NCI-H226 (cell line): ENCODE data around the gene SCCPDH.

ENCODE experiments used
- DNase-seq: peaks from one replicate; pipeline ENCODE4 v3.0.0-alpha.2; 2015

The SCCPDH gene

DNA sequence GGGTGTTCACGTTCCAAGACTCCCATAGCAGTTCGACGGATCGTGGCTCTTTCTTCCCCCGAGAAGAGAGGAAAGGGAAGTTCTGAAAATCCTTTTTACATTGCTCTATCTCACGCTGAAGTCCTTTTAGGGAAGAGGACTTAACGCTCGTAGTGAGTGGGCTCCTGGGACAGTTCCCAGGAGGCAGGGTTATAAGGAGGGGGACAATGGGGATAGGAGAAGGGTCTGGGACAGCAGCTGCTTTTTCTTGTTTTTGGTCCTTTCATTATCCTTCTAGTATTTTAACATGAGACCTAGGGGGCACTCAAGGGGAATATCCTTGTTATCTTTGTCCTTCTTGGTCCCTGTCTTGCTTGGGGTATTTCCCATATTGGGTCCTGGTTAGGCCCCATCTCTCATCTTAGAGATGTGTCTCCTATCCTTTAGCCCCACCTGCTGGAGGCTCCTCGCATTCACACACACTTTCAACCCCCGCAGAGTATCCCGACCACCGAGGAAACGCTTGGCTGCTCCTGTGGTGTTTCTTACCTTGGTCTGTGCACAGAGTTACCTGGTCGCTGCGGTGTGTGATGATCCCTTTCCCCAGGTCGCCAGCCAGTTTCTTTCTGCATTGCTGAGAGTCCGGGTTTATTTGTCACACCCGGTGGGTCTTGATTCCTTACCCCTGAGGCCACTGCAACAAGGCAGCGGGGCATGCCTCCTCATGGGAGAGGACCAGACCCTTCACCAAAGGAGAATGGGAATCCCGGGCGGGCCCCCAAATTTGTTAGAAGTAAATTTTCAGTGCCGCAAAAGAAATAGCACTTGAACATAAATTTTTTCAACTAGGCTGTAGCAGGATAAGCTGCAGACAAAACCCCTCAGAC lies 29.7 kb downstream of the SCCPDH start:
- DNase-seq: peak; percentile 17

DNA sequence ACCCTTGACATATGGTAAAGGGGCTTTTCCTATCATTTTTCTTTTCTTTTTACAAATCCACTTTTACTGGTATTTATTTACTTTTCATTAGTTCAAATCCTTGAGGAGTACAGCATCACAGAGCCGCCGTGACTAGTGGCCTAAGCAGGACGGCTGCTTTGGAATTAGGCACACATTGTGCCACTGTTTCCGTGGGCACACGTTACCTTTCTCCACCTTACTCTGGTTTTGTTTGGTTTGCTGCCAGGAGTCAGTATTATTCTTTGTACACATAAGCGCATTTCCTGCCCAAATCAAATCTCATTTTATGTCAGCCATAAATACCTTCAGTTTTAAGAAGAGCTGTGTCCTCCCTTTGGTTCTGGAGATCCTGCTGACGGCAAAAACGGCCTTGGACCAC lies 31.2 kb downstream of the SCCPDH start:
- DNase-seq: no peak

DNA sequence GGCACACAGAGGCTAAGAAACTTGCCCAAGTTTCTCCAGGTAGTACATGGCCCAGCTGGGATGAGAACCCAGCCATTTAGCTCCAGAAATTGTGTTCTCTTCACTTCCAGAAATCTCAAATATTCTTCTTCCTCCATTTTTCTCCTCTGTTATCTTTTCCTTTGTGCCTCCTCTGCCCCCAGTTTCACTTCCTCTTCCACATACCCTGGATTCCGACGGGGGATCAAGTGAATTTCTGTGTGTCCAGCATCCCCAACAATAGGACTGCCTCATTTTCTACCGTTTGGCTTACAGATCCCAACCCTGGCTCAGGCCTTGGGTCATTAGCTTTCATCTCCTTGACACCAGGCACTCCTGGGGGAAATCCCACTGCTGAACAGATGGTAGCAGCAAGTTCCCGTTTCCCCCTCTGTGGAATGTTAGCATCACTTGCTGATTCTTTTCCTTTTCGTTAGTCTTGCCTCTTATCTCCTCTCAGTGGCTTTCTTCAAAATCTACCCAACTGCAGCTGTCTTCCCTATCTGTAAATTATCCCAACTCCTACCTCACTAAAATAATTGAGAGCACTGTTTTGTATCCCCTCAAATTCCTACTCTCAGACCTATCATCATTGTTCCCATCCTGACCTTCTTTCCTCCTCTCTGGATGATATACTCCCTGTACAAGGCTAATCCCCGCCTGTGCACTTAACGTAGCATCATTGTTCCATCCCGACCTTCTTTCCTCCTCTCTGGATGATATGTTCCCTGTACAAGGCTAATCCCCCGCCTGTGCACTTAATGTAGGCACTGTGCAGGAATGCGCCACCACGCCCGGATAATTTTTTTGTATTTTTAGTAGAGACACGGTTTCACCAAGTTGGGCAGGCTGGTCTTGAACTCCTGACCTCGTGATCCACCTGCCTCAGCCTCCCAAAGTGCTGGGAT lies 36.5 kb downstream of the SCCPDH start:
- DNase-seq: no peak

DNA sequence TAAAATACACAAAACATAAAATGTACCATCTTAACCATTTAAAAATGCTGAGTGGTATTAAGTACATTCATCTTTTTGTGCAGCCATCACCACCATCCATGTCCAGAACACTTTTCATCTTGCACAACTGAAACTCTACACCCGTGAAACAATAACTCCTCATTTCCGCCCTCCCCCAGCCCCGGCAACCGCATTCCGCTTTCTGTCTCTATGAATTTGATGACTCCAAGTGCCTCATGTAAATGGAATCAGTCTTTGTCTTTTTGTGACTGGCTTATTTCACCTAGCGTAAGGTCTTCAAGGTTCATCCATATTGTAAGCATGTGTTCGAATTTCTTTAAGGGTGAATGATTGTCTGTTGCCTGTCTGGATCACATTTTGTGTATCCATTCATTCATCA lies 37.2 kb downstream of the SCCPDH start:
- no peak for DNase-seq

DNA sequence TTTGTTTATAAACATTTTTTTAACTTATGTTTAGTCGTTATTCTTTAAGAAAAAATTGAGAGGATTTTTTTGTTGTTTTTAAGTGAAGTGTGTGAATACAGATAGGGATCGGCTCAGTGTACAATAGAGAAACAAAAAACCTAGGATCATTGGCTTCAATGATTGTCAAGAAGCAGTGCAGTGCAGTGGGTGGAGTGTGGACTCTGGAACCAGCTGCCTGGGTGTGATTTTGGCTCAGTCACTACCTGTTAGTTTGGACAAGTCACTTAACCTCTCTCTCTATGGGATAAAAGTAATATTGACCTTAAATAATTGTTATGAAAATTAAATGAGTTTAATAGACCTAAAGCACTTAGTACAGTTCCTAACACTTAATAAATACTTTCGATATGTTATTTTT lies 41.3 kb downstream of the SCCPDH start:
- no peak for DNase-seq

DNA sequence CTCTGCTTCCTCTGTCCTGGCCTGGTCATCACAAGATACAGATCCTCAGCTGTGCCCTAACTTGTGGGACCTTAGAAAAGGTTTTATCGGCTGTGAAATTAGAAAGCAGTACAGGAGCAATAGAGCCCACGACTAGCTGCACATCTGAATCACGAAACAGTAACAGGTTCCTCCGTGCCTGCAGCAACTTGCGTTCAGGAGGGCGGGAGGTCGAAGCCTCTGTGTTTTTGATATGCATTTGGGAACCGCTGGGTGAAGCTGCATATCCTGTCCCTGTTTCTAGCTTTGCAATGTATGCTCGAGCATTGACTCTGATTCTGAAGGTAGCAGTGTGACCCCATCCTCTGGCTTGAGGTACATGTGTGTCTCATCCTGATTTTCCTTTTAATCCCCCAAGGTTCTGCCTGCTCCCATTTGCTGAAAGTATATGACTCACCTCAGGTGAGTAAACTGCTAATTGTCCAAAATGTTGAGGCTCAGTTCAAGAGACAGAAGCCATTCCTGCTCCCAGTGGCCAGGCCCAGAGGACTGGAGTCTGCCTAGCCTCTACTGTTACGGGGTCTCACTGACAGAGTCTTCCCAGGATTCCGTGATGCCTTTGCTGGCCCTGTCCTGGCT lies 44.3 kb downstream of the SCCPDH start:
- no peak for DNase-seq

DNA sequence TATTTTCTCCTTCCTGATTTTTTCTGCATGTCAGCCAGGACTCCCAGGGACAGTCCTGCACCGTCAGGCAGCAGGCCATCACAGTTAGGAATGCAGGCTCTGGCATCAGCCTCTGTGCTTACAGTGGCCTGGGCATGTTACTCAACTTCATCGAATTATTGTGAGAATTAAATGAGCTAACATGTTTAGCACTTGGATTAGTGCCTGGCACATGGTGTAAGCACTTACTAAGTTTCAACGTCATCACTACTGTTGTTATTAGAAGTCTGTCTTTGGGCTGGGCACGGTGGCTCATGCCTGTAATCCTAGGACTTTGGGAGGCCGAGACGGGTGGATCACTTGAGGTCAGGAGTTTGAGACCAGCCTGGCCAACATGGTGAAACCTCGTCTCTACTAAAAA lies 45.1 kb downstream of the SCCPDH start:
- no peak for DNase-seq

DNA sequence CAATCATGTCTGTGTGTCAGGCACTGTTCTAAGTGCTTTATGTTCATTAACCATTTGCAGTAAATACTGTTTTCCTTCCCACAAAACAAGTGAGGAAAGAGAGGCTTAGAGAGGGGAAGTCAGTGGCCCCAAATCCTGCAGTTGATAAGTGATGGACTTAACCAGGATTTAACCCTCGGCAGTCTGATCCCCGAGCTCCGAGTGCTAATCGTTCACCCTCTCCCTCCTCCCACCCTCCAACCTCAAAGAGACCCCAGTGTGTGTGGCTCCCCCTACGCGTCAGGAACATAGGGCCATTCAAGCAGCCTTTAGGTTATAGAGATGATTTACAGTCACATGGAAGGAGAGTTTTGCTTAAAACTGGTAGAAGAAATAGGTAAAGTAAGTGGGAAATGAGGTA lies 47.2 kb downstream of the SCCPDH start:
- DNase-seq: no peak

DNA sequence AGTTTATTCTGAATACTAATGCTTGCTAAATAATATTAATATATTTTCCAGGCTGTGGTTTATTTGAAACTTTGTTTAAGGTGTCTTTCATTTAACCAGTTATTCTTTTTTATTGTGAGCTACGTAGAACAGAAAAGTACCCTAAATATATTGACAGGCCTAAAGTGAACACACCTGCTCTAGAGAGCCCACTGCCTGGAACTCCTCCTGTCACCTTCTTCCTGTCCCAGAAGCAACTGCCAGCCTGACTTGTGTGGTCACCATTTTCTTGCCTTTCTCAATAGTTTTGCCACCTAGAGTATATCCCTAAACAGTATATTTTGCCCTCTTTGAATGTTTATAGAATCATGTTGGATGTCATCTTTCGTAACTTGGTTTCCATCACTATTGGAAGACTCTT lies 48.5 kb downstream of the SCCPDH start:
- no peak for DNase-seq

DNA sequence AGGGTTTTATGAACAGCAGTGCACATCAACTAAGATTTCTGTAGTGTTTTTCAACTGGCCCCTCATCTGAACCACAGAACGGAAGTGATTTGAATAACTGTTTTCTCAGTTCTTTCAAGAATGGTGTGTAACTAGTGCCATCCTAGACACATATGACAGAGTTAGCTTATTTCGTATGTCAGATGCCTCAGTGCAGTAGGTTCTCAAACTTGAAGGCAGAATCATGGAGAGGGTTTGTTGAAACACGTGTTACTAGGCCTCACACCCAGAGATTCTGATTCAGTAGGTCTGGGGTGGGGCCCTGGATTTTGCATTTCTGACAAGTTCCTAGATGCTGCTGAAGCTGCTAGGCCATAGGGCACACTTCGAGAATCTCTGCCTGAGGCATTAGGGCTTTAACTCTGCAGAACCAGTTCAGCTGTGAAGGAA lies 49.0 kb downstream of the SCCPDH start:
- DNase-seq: no peak

DNA sequence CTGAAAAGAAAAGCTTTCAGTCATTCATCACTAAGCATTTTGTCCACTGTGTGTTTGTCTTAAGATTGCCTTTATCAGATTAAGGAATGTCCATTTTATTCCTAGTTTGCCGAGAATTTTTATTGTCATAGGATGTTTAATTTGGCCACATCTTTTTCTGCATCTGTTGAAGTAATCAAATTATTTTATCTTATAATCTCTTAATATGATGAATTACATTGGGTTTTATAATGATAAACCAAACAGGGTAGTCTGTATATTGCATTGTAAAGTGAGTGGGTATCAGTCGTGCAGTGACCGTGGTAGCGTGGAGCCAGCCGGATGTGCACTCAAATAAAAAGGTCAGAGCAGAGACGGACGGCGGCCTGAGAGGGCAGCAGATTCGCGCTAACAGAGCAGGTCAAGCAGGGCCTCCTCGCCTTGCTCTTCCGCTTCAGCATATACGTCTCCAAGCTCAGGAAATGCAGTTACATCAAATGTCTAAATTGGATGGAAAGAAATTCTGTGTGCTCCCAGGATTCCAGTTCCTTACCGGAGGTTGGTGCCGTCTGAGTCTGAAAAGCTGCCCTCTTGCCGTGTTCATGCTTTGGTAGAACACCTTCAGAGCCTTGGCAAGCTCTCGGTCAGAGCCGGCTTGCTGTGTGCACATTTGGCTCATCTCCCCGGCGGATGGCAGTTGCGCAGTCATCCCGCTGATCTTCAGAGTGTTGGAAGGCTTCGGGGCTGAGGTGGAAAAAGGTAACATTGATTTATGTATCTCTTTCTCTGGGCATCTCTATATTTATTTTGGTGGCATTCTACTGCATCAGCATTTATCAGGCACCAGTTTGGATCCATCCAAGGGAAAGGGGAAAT lies 51.5 kb downstream of the SCCPDH start:
- DNase-seq: no peak

DNA sequence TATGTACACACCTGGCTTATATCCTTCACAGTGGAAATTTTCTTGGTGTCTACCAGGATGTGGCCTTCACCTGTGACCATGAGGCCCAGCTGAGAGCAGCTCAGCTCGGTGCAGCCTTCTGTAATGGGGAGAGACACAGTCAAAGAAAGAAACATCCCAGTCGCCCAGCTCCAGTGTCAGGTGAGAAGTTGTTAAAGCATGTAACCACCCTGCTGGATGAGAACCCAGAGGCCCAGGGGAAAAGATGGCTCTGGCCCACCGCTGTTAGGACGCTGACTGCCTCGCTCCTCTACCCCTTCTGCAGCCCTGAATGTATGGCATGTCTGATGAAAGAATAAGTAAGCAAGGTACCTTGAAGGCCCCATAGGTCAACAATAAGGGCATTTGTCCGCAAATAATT lies 52.7 kb downstream of the SCCPDH start:
- DNase-seq: no peak

DNA sequence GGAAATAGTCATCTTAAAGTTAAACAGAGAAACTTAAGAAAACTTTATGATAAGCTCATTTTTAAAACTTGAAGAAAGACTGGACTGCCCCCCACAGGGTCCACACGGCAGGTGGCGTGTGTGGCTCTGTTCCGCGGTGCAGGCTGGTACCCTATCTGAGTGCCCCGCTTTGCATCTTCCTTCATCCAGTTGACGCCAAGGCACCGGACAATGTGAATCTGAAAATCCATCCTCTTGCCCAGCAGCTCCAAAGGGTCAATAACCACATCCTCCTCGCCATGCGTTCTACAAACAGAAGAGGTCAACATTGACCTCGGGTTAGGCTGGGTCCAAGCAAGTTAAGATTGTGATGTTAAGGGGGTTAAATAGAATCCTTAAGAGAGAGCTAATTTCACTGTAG lies 54.5 kb downstream of the SCCPDH start:
- DNase-seq: no peak

DNA sequence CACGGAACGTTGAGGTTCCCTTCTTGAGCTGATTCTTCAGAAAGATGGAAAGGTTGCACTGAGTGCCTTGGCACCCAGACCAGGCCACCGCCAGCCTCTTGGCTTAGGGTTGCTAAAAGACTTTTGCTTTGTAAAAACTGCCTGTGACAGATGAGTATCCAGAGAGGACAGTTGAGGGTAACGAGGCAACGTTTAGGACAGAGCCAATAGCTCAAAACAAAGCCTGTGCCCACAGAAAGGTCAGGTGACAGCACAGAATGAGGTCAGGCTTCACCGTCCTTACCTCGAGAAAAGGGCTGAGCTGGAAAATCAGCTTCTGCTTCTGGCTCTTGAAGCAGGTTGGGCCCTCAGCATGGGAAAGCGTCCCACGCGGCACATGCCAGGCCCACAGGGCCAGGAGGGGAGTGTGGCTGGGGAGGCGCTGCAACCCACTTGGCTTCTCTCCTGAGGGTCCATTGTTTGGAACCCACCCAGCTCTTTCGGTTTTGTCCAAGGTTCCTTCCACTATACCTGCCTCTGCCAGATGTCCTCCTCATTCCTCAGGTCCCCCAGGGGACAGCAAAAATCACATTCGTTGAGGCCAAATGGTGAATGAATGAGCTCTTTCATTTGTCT lies 55.5 kb downstream of the SCCPDH start:
- DNase-seq: no peak

DNA sequence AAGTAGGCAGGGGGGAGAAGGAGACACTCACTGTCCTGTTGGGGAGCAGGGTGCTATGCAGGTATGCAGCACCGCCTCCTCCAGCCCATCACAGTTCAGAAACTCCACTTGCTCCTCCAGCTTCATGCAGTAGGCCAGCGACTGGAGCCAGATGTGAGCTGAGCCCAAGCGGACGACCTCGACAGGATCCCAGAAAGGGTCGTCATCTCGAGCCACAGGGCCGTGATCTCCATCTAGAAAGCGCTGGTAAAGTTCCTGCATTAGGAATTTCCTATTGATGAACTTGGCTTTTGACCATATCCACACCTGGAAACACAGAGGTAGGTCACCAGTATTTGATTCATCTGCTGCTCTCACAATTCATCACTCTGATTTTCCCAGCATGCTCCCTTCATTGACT lies 56.1 kb downstream of the SCCPDH start:
- no peak for DNase-seq

DNA sequence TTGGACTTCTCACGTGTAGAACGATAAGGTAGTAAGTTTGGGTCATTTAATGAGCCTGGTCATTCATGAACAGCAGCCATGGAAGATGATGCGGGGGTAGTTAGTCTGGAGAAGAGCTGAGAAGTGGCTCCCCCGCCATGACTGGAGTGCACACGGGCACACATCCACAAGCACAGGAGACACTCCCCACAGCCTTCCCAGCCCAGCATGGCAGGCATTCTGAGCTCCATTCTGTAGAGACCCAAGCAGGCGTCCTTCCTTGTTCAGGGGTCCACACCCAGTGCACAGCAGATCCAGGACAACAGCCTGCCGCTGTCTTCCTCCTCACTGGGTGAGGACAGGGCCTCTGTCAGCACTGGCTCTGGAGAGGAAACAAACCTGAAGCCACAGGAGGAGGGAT lies 57.0 kb downstream of the SCCPDH start:
- no peak for DNase-seq

DNA sequence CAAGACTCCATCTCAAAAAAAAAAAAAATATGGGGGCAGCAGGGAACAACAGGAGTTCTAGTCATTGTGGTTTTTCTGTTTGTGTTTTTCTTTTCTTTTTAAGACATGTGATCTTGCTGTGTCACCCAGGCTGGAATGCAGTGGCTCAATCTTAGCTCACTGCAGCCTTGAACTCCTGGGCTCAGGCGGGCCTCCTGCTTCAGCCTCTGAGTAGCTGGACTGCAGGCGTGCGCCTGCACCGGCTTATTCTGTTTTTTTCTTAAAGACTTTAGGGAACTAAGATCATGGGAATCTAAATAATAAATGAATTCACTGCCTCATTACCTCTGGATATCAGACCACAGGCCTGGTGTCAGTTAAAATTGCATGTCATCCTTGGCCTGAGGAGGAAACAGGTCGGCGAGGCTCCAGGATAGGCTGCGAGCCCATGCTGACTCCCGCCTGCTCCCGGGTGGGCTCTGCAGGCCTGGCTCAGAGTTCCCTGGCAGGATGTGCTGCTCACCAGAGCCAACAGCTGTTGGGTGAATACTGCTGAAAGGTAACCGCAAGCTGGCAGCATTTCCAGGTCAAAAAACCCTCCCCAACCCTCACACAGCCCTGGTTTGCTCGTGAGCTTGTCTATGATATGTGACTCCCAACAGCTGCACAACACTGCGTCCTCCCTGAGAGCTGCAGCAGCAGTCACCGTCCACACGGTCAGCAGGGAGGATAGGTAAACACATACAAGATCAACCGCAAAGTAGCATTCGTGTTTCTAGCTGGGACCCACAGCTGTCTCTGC lies 58.1 kb downstream of the SCCPDH start:
- no peak for DNase-seq

DNA sequence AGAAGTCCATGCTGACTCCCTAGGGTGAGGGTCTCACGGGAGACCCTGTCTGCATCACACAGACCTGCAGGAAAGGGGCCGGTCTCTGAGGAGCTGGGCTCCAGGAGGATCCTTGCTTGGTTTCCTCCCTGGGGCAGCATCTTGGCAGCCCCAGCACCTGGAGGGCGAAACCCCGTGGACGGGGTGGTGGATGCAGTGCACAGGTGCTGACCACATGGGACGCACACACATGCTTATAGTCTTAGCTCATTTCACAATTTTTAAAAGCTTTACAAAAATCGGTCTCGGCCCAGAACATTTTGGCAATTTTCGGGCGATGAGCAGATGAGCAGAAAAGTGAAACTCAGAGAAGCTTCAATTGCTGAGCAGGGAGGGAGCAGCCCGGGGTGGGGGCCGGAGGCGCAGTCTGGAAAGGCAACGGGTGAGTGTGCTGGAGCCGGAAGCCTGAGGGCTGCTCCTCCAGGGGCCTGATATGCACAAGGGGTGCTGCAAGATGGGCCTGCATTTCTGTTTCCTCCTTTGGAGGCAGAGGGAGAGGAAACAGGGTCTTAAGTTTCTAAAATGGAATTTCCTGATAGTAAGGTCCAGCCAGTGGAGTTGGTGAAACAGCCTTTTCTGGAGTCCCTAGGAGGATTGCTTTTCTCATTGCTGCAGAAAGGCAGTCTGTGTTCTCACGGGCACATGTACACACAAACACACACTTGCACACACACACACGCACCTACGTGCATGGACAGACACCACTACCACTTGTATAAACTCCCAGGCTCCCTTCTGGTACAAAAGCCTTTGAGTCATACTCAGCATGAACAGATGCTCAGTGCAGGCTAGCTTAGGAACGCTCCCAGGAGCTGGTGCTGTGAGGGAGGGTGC lies 60.6 kb downstream of the SCCPDH start:
- no peak for DNase-seq

DNA sequence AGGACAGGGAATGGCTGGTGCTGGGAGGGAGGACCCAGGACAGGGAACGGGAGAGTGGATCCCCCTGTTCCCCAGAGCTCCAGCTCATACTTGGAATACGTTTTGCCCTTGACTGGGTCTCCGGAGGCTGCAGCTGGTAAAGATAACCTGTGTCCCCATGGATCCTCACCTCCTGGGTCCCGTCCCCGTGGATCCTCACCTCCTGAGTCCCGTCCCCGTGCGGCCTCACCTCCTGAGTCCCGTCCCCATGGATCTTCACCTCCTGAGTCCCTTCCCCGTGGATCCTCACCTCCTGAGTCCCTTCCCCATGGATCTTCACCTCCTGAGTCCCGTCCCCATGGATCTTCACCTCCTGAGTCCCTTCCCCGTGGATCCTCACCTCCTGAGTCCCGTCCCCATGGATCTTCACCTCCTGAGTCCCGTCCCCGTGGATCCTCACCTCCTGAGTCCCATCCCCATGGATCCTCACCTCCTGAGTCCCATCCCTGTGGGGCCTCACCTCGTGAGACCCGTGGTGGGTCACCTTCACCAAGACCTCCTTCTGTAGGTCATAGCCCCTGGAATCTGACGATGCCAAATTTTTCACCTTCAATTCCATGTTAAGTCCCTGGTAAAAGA lies 61.4 kb downstream of the SCCPDH start:
- DNase-seq: no peak
